Measurements from ENCODE around the gene TCEAL1.
"Not testable (repeated sequence)": the region's sequence is repeated elsewhere in the genome, so short reads cannot be mapped to it uniquely, and the experiment has no call there.

TCEAL1 gene

DNA sequence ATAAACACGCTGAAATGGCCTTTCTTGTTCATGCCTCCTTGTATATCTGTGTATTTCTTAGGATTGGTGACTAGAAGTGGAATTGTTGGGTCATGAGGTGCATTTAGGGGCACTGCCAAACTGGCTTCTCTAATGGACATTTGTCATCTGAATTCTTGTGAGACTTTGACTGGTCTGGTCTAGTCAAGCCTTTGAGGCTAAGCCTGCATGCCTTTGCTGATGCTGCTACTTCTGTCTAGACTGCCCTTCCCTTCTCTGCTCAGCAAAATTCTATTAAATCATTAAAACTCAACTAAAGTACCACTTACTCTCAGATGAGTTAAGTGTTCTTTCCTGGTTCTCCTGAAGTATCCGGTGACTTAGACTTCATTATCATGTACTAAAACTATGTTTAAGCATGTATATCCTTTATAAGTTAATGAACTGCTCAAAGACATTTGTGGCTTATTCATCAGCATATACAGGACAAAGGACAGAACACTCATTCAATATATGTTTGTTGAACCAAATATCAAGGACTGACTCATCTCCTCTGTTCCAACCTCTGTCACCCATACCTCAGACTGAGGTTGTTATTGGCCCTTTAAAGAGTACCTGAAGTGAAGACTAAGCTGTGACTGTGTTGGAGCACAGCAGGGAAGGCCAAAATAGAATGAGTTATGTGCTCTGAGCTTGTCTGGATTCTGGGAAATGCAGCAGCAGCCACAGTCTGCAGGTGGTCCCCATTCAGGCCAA, 9.0 kb downstream of the TCEAL1 start:
- no peak for FAIRE-seq

DNA sequence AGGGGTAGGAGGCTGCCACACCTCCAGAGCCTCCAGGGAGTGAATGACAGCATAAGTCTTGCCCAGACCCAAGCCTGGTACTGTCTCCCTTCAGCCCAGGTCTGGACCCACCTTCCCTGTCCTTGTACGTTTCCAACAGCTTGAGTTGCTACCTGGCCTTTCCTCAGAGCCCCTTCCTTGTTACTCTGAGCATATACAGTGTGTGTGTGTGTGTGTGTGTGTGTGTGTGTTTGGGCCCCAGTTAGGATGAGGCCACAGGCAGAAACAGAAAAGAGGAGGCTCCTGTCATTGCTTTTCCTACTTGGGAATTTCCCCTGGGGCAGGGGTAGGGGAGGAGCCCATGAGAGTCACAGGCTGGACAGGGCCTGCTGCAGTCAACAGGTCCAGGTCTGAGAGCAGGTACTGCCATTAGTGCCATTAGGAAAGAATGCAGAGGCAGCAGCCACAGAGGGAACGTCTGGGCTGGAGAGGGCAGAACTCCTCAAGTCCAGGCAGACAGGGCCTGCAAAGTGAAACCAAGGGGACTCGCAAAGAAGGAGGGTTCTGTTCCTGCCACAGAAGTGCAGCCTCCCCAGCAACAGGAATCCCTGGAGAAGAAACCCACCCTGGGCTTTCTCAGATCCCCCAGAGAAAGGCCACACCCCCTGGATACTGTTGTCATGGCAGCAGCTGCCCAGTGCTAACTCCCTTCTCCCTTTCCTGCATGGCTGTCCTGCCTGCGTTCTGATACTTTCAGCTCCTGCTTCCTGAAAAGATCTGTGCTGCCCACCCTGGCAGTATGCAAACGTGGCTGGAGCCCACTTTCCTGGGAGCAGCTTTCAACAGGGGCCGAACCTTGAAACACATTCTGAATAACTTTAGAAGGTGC, 9.9 kb downstream of the TCEAL1 start:
- not testable (repeated sequence) for FAIRE-seq

DNA sequence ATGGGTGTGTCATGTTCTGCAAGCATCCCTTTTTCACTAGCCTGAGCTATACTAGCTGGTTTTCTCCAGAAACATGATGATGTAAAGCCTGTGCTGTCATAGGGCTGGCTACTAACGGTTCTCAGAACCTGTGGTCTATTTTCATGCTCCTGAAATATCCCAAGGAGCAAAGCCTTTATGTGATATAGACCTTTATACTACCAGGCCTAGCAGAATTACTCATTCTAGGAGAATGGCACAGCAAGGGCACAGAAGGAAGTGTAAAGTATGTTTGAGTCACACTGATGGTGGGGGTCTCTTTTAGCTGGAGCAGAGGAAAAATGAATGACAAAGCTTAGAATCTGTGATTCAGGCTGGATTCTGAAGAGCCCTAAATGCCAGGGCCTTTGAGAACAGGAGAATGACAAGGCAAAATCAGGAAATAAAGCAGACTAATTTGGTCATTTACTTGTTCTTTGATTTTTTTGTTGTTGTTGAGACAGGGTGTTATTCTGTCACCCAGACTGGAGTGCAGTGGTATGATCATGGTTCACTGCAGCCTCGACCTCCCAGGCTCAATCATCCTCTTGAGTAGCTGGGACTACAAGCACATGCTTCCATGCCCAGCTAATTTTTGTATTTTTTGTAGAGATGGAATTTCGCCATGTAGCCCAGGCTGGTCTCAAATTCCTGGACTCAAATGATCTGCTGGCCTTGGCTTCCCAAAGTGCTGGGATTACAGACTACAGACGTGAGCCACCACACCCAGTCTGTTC, 11.8 kb downstream of the TCEAL1 start:
- FAIRE-seq = no peak

DNA sequence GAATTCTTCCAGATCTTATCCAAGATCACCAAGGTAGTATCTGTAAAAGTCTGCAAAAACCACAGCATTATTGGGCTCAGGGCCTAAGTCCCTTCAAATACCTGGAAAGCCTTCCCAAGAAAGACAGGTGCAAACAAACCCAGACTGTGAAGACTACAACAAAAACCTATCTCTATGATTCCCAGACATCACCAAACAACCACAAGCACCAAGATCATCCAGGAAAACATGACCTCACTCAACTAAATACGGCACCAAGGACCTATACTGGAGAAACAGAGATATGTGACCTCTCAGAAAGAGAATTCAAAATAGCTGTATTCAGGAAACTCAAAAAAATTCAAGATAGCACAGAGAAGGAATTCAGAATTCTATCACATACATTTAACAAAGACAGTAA, 15.3 kb downstream of the TCEAL1 start:
- no peak for FAIRE-seq

DNA sequence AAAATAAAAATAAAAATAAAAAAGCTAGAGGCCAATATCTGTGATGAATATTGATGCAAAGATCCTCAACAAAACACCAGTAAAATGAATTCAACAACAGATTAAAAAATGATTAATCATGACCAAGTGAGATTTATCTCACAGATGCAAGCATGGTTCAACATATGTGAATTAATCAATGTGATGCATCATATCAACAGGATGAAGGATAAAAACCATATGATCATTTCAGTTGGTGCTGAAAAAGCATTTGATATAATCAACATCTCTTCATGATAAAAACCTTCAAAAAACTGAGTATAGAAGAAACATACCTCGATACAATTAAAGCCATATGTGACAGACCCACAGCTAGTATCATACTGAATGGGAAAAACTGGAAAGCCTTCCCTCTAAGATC, 18.9 kb downstream of the TCEAL1 start:
- no peak for FAIRE-seq

DNA sequence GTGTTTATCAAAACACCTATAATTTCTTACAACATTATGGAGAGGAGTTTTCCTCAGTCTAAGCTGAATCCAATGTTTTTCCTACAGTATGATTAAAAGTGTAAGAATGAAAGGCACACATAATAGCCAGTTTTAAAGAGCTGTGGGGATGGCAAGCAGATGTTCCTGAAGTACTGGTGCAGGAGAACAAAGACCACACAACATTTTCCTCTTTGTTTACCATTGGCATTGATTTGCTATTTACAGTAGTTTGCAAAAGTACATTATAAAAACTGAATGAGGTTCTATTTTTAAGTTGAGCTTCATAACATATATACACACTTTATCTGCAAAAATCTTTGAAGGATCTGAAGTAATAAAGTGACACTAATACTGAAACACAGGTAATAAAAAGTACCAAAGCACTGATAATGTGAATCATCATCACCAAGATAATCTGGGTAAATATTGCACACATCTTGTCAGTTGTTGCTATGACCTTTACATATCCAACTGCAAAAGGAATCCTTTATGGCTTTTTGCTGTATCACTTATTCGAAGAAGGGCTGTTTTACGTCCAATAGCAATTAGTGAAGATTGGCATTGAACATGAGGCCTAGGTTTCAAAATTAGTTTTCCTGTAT, 22.5 kb downstream of the TCEAL1 start:
- no peak for FAIRE-seq

DNA sequence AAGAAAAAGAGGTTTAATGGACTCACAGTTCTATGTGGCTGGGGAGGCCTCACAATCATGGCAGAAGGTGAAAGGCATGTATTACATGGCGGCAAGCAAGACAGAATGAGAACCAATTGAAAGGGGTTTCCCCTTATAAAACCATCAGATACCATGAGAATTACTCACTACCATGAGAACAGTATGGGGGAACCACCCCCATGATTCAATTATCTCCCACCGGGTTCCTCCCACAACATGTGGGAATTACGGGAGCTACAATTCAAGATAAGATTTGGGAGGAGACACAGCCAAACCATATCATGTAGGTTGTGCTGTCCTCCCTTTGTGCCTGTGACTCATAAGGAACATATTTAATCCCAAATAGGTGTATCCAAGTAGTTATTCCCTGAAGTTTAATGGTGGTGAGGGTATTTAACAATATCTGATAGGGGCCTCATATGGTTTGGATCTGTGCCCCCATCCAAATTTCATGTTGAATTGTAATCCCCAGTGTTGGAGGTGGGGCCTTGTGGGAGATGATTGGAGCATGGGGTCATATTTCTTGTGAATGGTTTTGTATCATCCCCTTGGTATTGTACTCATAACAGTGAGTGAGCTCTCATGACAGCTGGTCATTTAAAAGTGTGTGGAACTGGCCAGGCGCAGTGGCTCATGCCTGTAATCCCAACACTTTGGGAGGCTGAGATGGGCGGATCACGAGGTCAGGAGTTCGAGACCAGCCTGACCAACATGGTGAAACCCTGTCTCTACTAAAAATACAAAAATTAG, 26.6 kb downstream of the TCEAL1 start:
- FAIRE-seq = not testable (repeated sequence)

DNA sequence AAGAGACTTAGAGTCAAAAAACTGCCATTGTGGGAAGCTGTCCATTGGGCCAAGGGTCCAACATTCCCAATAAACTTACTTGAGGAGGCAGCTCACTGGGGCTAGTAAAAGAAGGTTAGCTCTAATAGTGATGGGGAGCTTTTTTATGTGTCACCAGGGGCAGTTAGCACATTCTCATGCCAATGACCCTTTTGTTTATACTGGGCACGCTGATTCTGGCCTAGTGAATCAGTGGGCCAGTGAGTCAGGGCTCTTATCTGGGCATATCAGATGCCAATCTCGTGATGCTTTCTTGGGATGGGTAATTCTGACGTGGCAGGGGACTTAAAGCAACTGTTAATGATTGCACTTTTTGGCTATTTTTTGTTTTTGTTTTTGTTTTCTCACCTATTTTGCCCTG, 27.8 kb downstream of the TCEAL1 start:
- no peak for FAIRE-seq

DNA sequence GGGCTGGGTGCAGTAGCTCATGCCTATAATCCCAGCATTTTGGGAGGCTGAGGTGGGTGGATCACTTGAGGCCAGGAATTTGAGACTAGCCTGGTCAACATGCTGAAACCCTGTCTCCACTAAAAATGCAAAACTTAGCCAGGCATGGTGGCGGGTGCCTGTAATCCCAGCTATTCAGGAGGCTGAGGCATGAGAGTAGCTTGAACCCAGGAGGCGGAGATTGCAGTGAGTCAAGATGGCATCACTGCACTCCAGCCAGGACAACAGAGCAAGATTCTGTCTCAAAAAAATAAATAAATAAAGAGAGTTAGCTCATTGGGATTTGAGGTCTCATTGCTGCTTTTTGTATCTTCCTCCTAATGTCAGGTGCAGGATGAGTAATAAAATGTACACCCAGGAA, 28.3 kb downstream of the TCEAL1 start:
- not testable (repeated sequence) for FAIRE-seq

DNA sequence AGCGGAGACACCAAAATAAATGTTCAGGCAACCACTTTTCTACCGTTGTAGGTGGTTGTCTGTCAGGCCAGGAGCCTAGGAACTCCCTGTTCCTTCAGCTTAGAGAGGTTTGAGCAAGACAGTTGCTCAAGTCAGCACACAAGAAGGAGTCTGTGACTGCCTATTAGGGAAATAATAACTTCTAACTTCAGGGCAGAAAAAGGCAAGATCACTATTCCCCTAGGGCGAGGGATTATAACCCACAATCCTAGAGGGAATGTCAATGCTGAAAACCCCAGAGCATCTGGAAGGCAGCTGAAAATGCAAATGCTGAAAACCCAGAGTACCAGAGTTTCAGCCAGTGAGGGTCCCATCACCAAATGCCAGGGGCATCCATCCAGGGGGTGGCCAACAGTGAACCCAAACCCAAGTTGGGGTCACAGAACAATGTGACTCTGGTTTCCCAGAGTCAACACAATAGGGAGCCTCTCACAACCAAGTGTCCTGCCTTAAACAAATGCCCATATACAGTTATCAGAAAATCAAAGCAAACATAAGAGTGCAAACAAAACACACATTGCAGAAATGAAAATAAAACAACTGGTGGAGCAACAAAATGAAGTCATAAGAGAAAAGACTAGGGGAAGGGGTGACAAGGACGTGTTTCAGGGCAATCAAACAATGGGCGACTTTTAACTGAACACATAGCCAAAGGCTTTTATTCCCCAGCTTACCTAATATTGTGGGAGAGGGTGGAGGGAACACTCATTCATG, 30.1 kb downstream of the TCEAL1 start:
- FAIRE-seq = no peak

DNA sequence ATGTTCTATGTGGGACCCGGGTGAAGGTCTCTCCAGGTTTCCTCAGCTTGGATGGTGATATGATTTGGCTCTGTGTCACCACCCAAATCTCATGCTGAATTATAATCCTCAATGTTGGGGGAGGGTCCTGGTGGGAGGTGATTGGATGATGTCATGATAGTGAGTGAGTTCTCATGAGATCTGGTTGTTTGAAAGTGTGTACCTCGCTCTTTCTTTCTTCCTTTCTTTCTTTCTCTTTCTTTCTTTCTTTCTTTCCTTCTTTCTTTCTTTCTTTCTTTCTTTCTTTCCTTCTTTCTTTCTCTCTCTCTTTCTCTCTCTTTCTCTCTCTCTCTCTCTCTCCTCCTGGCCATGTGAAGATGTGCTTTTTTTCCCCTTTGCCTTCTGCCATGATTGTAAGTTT, 30.7 kb downstream of the TCEAL1 start:
- FAIRE-seq = not testable (repeated sequence)

DNA sequence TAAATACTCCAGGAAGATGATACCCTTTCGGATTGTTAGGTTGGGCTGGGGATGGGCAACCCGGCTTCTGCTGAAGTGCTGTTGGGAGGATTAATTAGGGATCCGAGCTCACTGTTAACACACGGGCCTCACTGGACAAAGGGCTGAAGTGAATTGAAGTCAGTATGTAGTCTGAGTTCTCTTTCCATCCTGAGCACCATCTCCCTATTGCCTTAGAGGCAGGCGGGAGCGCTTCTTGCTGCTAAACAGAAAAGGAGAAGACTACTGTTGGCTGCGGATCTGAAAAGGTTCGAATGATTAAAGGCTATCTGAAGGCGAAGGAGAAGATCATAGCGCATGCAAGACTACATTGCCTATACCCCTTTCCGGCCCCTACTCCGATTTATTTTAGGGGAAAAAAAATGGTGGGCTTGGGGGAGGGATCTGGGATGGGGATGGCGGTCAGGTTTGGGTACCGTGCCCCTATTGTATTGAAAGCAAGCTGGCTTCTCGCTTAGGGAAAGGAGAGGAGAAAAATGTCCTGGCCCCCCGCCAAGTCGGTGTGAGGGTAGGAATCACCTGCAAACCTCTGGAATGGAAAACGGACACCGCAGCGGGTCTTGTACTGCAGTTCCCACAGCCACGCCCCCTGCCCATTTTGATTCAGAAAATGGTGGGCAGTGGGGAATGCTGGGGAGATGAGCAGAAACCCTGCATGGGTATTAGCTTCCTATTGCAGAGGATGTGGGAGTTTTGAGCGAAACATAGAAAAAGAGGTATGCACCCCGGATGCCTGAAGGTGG, 35.4 kb downstream of the TCEAL1 start:
- no peak for FAIRE-seq

DNA sequence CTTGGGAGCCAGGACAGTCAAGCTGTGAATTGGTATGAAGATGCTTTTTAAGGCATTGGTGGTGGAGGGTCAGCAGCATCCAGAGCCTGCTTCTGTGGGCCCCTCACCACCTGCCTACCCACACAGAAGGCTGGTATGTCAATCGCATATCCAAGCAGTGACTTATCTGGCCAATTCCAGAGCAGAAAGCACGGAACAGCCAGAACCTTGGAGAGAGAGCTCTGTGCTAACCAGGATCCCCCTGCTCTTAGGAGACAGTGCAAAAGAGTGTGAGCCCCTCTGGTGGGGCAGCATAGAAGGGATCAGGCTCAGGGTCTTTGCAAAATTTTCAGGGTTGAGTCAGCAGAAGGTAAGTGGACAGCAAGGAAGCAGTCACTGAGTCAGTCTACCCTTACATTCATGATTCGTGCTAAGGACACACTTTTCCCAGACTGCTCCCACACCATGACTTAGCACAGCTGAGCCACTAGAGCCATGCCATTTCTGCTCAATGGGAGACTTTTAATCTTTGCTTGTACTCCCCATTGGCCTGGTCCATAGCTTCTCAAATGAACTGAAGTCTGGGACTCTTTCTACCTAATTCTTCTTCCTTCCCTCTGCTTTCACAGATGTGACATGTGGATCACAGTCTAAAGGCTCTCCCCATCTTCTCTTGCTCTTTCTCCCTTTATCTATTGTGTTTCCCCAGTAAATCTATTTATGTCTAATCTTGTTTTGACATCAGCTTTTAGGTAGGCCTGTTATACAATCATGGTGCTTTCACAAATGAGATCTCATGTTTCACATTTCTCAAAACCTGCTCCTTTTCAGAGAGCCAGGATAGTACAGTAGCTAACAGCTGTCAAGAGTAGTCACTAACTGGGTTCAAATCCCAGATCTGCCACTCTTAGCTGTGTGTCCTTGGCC, 37.7 kb downstream of the TCEAL1 start:
- FAIRE-seq = no peak

DNA sequence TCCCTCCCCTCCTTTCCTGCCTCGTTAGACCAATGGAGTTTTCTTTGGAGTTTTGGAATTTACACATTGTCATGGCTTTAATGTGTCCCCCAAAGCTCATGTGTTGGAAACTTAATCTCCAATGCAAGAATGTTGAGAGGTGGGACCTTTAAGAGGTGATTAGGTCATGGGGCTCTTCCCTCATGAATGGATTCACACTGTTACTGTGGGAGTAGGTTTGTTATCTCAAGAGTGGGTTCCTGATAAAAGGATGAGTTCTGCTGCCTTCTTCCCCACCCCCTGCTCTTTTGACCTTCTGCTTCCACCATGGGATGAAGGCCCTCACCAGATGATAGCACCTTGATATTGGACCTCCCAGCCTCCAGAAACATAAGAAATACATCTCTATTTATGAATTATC, 41.0 kb downstream of the TCEAL1 start:
- FAIRE-seq = no peak

DNA sequence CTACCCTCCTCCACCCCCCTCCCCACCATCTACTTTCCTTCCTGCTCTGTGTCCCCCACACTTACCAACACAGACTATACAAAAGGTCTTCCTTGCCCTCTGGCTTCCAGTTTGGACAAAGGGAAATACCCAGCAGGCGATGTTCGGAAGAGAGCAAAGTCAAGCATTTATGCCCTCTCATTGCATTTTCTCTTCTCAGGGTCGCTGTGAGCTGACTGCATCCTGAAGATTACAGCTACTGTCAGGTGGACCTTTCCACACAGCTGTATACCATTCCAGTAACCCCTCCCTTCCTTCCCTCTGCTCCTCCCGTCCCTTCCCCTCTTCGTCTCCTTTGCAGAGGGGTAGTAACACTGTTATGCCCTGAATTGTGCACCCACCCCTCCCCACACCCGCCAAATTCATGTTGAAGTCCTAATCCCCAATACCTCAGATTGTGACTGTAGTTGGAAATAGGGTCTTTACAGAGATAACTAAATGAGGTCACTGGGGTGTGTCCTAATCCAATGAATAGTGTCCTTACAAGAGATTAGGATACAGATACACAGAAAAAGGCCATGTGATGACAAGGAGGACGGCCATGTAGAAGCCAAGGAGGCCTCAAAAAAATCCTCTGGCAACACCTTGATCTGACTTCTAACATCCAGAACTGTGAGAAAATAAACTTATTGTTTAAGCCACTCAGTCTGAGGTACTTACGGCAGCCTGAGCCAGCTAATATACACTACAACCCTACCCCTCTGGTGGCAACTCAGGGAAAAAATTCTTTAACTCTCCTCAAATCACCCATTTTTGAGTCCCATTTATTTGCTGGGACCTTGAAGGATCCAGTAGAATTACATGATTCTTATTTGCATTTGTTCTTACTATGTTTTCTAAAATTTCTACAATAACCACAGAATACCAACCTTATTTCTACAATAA, 46.0 kb downstream of the TCEAL1 start:
- no peak for FAIRE-seq

DNA sequence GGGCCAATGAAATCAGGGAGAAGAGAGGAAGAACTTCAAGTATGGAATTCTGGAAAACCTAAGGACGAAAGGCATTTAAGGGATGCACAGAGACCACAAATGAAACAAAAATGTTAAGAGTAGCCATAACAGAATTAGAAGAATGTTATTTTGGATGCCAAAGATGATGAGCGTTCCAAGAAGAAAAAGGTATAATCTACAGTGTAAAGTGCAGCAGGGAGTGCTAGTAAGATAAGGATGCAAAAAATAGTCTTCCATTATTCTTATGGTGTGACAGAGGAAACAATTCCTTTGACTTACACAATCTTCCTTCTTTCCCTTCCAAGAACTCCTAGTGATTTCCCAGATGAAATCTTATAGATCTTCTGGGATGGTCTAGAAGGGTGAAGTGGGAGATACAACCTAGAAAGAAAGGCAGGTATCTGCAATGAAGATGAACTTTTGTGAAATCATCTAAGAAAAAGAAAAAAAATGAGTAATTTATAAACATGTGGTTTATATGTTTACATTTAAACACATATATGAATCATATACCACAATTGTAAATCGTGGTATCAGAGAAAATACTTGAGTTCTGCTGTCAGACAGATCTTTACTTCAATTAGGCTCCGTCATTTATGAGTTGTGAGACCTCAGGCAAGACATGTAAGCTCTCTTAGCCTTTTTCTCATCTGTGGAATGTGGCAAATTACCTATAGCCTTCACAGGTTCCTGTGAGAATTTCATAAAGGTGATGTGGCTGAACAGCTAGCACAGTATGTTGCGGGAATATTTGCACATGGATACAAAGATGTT, 49.6 kb downstream of the TCEAL1 start:
- no peak for FAIRE-seq

All from TTC549 (cell line).